HT1080 (cell line): ENCODE measurements around the gene APOL5. TPM values are rescaled to one million over a fixed set of nuclear protein-coding genes. Genes with fewer than 3 reads are reported as not detected.
"Not testable (repeated sequence)": the region's sequence is repeated elsewhere in the genome, so short reads cannot be mapped to it uniquely, and the experiment has no call there.

Source experiments
- DNase-seq: peaks from one replicate; pipeline ENCODE4 v3.0.0-alpha.2; 2015; ENCODE audit warnings: low read depth
- total RNA-seq: library from RNA; depleted of rRNA; stranded (reverse); fragments of >200 nt; shearing (Covaris generic); gene quantifications from 2 replicates; pipeline ENCODE4 v1.2.3, GENCODE V29; 2014

The APOL5 gene
- total RNA-seq, 1 experiment from 2014 or later = not detected

GRCh38 chr22:35708917-35709316 is 8.8 kb upstream of the APOL5 start:
- no peak for DNase-seq

- DNase-seq = no peak
Measured at GRCh38 chr22:35711336-35711735, 6.3 kb upstream of the APOL5 start.

GRCh38 chr22:35712672-35713071 is 5.0 kb upstream of the APOL5 start:
- DNase-seq = peak; percentile 23

- DNase-seq = no peak
Measured at GRCh38 chr22:35719212-35719875, 1.7 kb downstream of the APOL5 start.

GRCh38 chr22:35721960-35722359 is 4.3 kb downstream of the APOL5 start:
- no peak for DNase-seq

- no peak for DNase-seq
Measured at GRCh38 chr22:35725521-35725920, 7.8 kb downstream of the APOL5 start.

DNA sequence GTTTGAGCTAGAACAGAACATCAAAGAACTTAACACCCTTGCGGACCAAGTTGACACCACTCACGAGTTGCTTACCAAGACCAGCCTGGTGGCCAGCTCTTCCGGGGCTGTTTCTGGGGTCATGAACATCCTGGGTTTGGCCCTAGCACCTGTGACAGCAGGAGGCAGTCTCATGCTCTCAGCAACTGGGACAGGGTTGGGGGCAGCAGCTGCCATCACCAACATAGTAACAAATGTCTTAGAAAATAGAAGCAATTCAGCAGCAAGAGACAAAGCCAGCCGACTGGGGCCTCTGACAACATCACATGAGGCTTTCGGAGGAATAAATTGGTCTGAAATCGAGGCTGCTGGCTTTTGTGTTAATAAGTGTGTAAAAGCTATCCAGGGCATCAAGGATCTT is 8.7 kb downstream of the APOL5 start:
- no peak for DNase-seq

DNA sequence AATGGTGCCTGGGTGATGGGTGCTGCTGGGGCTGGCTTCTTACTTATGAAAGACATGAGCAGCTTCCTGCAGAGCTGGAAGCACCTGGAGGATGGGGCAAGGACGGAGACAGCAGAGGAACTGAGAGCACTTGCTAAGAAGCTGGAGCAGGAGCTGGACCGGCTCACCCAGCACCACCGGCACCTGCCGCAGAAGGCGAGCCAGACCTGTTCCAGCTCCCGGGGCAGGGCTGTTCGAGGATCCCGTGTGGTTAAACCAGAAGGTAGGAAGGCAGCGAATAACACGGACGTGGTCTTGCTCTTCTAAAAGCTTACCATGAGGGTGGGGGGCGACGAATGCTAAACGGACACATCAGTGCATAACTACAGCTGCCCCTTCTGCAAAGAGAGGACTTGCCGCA is 9.3 kb downstream of the APOL5 start:
- no peak for DNase-seq

DNA sequence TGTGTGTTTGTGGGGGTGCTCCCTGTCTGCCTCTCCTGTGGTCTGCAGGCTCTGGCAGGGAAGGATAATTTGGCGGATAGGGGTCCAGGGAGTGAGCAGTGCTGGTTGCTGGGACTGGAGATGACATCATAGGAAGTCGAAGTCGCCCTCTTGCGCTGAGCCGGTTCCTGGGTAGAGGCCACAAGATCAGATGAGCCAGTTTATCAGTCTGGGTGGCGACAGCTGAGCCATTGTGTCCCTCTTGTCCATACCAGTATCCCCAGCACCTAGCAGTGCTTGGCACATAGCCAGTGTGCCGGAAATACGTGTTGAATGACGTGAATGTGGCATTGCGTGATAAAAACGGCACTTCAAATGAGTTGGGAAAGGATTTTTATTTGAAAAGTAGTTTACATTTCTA is 9.8 kb downstream of the APOL5 start:
- DNase-seq = no peak

DNA sequence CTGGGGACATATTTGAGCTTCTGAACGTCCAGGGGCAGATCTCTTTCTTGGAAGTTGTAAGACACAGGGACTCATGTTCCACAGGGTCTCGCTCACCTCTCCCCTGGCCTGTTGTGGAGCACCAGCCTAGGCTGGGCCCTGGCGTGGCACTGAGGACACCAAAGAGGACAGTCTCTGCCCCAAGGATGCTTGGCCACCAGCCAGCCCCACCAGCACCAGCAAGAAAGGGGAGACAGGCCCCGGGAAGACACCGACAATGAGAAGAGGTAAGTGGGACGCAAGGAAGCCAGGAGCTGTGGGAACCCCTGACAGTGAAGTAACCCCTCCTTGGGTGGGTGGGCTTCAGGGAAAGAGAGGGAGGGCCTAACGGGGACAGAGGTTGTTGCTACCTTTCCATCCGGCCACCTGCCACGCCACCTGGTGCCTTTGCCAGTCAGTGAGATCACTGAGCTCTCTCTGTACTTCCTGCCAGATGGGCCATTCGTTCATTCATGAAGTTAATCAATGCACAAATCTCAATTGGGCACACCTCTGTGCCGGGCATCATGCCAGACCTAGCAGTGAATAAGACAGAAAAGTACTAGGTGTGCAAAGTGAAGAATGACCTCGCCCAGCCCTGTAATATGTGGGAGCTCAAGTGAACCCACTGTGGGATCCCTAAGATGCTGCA is 11.1 kb downstream of the APOL5 start:
- no peak for DNase-seq

DNA sequence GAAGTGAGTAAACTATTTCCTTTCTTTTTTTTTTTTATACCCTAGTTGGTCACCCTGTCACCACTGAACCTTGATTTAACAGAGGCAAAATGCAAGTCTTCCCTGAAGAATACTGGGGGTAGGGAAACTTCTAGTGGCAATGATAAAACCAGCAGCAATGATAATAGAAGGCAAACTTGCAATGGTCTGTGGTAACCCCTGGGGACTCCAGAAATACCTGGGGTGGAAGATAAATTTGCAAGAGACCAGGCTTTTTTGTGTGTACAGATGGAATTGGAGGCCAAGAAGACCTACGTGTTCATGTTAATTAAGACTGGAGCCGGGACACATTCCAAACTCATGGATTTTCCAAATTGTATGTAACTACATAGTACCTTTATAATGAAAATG is 11.6 kb downstream of the APOL5 start:
- no peak for DNase-seq

- no peak for DNase-seq
Measured at GRCh38 chr22:35731321-35731720, 13.6 kb downstream of the APOL5 start.

DNA sequence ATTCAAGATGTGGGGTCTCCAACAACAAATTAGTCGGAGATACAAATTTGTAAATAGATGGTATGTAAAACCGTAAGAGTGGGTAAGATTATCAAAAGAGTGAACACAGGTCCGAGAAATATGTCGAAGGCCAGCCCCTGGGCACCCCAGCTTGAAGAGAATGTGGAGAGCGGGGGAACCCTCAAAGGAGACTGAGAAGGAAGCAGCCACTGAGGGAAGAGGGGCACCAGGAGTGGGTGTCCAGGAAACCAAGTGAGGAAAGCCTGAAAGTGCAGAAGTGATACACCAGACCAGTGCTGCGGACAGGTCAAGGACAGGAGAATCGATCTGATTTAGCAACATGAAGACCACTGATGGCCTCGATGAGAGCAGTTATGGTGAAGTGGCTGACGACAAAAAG is 14.4 kb downstream of the APOL5 start:
- no peak for DNase-seq

DNA sequence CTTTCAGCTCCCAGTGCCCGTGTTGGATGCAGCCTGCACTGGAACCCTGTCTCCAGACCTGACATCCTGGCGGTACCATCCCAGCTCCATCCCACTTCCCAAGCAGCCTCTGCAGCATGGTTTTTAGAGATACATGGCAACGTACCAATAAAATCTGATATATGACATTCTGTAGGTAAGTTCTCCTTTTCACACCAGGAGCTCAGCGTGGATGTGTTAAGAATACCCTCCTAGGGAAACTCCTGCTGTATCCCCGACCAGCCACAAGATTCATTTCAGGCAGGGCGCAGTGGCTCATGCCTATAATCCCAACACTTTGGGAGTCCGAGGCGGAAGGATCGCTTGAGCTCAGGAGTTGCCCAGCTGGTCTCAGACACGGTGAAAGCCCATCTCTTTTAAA is 15.4 kb downstream of the APOL5 start:
- no peak for DNase-seq

GRCh38 chr22:35733791-35734516 is 16.3 kb downstream of the APOL5 start:
- DNase-seq = no peak

GRCh38 chr22:35734517-35734827 is 16.8 kb downstream of the APOL5 start:
- no peak for DNase-seq

DNA sequence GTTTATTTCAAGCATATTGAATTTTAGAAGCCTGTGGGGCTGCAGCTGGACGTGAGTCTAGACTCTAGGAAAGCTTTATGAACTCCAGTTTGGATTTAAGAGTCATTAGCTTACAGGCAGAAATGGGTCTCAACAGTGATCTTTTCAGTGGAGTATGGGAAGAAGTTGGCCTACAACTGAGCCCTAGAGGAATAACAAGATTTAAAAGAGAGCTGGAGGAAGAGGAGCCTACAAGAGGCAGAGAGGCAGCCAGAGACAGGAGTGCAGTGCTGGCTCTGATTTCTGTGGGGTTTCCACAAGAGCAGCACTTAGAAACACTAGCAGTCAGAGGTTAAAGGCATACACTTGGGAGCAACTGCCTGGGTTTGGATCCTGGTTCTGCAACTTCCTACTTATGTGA is 17.9 kb downstream of the APOL5 start:
- no peak for DNase-seq

- DNase-seq = no peak
Measured at GRCh38 chr22:35736166-35736565, 18.5 kb downstream of the APOL5 start.

GRCh38 chr22:35736701-35737100 is 19.0 kb downstream of the APOL5 start:
- no peak for DNase-seq

GRCh38 chr22:35737886-35738285 is 20.2 kb downstream of the APOL5 start:
- not testable (repeated sequence) for DNase-seq

DNA sequence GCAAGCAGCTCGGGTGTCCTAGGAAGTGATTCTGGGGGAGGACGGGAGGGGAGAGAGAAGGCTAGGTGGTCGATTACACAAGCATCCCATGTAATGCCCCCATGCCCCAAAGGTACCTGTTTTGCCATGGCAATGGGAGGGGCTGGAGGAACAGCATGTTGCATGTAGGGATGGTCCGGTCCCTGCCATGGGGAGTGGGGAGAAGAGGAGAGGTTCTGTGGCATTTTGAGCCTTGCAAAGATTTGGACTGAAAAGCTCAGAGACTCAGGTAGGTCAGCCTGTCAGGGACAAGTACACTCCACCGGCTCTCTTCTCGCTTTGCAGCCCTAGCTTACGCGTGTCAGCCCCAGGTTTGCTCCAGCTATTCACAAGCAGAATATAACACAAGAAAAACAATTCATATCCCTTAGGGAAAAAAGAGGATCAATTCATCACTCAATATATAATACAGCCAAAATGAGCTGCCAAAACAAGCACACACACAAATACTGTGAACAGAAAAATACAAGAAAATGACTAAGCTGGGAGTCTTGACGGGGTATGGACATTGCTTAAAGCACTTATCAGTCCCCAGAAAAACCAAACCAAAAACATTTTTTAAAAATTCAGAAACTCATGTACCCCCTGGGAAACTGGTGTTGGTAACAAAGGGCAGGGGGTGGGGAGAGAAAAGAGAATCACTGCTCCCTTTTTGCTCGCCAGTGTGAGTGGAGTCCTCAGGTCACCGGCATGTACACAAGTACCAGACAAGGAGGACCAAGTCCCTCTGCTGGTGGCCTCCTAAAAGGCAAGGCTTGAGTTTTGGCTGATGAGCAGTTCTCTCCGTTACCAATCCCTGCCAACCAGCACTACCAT is 21.6 kb downstream of the APOL5 start:
- DNase-seq = no peak

DNA sequence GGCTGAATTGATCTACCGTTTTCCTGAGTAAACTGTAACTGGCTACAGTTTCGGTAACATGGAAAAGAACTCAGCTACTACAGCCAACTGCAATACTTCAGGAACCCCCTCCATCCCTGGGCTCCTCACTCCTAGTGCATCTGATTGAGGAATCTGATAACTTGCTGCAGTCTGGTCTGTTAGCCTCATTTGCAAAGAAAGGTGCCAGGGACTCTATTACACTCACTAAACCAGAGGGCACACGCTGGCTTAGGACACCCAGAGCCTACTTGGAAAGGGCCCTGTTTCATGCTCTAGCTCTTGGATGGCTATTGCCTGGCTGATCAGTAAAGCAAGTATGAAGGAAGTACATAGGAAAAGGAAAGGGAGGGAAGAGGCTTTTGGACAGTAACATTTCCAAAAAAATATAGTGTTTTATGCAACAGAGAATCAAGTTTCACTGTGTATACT is 22.3 kb downstream of the APOL5 start:
- no peak for DNase-seq
